HG03521 (cell line): ENCODE data around the gene ZNF804A.
"Not testable (repeated sequence)": the region's sequence is repeated elsewhere in the genome, so short reads cannot be mapped to it uniquely, and the experiment has no call there.

Experiments
- ATAC-seq: cut with Tn5 transposase; IDR thresholded peaks from one replicate; pipeline ENCODE4 v1.9.1; 2021; ENCODE audit warnings: mild to moderate bottlenecking, moderate library complexity; ENCODE audit not compliant: unreplicated experiment

The ZNF804A gene

DNA sequence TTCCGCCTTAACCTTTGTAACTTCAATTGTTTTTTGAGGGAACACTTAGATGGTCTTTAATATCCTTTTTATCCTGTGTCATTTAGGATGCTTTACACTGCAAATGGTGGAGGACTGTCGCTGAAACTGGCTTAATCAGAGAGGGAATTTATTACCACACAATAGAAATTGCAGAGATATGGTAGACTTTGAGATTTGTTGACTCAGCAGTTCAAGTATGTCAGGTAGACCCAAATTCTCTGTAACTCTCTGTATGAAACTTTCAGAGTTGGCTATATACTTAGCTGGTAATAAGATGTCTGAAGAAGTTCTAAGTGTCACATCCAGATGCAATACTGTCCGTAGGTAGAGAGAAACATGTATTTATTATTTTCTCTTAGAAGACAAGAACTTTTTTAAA is 100.1 kb downstream of the ZNF804A start:
- ATAC-seq = no peak

- ATAC-seq = no peak
Observed at GRCh38 chr2:184721881-184722280, 123.6 kb downstream of the ZNF804A start.

DNA sequence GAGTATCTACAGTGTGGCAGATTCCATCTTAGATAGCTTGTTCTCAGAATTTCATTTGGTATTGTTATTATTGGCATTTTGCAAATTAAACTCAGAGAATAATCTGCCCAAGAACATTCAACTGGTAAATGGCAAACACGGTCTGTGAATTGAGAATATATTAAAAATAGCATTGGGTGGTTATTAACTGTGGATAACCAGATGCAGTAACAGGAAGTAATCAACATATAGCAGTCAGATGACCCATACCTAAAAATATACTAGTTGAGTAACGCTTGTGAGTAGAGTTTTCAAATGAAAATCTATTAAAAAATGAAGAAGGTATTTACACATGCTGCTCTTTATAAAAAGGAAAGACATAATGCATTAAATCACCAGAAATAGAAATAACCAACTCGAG is 129.5 kb downstream of the ZNF804A start:
- ATAC-seq = no peak

DNA sequence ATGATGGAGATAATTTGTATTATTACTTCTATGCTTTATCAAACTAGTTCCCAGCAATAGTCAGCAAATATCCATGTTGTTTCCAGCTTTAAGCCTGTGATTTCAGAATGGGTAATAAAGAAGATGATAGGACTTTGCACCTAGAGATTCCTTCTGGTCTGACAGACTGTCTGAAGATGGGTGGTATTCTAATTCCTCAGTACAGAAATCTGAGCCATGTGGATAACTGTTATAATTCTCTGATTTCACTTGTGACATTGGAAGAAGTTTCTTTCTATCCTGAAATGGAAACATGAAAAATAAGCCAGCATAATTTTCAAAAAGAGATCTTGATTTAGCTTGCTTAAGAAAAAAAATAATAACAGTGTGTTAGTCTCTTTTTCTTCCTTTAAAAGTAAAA is 130.1 kb downstream of the ZNF804A start:
- ATAC-seq = no peak

GRCh38 chr2:184729581-184729980 is 131.3 kb downstream of the ZNF804A start:
- ATAC-seq = no peak

GRCh38 chr2:184730288-184730687 is 132.0 kb downstream of the ZNF804A start:
- ATAC-seq = peak; percentile 56

DNA sequence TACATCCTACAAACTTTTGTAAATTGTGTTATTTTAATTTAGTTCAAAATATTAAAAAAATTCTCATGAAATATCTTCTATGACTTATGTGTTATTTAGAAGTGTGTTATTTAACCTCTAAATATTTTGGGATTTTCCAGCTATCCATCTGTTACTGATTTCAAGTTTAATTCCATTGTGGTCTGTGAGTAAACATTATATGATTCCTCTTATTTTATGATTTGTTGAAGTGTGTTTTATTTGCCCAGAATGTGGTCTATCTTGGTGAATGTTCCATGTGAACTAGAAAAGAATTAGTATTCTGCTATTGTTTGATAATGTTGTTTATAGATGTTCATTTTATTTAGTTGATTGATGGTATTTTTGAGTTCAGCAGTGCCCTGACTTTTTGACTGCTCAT is 136.0 kb downstream of the ZNF804A start:
- ATAC-seq = no peak

- ATAC-seq = no peak
Observed at GRCh38 chr2:184735611-184736010, 137.3 kb downstream of the ZNF804A start.

GRCh38 chr2:184743096-184743495 is 144.8 kb downstream of the ZNF804A start:
- ATAC-seq = no peak

GRCh38 chr2:184756161-184756560 is 157.8 kb downstream of the ZNF804A start:
- ATAC-seq = no peak

GRCh38 chr2:184756885-184757284 is 158.6 kb downstream of the ZNF804A start:
- no peak for ATAC-seq

- ATAC-seq = not testable (repeated sequence)
Observed at GRCh38 chr2:184759557-184760255, 161.4 kb downstream of the ZNF804A start.

- no peak for ATAC-seq
Observed at GRCh38 chr2:184760931-184761330, 162.6 kb downstream of the ZNF804A start.

DNA sequence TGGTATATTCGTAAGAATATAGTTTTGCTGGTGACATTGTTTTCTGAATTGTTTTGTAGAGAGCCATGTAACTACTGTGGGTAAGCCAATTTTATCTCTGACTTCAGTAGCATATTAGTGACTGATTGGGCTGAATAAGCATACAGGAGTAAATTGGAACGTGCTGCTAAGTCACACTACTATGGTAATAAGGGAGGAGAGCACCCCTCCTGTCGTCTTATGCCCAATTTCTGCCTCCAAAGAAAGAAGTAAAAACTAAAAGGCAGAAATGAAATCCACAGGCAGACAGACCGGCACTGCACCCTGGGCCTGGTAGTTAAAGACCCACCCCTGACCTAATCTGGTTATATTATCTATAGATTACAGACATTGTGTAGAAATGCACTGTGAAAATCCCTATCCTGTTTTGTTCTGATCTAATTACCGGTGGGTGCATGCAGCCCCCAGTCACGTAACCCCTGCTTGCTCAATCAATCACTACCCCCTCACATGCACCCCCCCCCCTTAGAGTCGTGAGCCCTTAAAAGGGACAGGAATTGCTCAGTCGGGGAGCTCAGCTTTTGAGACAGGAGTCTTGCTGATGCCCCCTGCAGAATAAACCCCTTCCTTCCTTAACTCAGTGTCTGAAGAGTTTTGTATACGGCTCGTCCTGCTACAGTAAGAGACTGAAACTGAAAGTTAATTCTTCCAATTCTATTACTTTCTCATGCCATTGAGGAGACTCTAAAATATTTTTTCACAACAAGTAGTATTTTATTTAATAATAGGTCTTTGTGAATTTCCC is 167.0 kb downstream of the ZNF804A start:
- ATAC-seq = peak; percentile 49

DNA sequence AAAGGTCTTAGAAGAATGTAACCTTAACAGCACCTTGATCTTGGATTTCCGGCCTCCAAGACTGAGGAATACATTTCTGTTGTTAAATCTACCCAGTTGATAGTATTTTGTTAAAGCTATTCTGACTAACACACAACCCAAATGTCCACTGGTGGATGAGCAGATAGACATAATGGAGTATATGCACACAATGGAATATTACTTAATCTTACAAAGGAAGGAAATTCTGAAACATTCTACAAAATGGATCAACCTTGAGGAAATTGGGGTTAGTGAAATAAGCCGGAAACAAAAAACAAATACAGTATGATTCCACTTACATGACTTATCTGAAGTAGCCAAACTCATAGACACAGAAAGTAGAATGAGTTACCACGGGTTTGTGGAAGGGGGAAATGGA is 168.7 kb downstream of the ZNF804A start:
- no peak for ATAC-seq

- no peak for ATAC-seq
Observed at GRCh38 chr2:184769023-184769422, 170.7 kb downstream of the ZNF804A start.

DNA sequence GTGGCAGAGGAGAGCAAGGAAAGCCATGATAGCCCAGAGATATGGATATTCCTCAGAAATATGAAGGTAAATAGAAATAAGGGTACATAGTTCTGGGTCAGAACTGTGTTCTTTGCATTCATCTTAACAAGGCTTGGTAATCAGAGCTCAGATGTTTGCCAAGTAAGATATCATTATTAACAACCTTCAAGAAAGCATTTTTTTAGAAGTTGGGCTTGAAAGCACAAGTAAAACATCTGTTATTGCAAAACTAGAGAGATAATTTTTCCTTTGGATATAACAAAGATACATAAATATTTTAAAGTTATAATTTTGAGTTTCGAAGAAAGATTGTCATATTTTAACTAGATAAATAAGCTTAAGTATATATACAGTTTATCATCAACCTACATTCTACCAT is 171.4 kb downstream of the ZNF804A start:
- no peak for ATAC-seq

DNA sequence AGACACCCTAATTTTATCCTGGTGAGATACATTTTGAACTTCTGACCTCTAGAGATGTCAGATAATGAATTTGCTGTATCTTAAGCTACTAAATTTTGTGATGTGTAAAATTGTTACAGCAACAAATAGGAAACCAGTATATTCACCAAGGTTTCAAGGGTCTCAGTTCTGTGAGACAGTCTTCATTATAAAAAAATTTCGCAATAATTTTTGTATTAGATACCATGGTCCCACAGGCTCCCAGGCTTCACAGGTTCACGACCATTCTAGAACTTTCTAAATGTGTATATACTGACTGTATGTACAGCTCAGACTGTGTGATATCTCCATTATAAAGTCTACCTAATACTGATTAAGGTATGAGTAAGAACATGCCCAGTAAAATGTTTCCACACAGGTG is 181.4 kb downstream of the ZNF804A start:
- no peak for ATAC-seq

GRCh38 chr2:184780384-184780783 is 182.1 kb downstream of the ZNF804A start:
- no peak for ATAC-seq

DNA sequence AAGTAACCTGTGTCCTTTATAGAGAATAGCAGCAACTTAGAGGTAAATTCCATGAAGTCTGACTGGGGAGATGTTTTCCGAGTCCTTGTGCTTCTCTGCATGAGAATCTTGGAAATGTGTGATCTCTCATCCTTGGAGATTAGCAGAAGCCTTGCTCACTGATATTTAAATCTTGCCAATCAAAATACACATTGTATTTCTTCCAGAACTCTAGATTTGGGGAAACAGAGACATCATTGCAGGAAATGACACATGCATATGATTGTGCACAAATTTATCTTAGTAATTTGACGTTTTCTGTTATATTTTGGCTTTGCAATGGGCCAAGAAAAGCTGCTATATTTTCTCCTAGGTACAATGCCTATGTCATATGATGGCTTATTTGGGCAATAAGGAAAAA is 182.6 kb downstream of the ZNF804A start:
- no peak for ATAC-seq

GRCh38 chr2:184783576-184783975 is 185.2 kb downstream of the ZNF804A start:
- ATAC-seq = no peak

GRCh38 chr2:184793176-184793575 is 194.8 kb downstream of the ZNF804A start:
- ATAC-seq = no peak
